ENCODE measurements around the gene CNNM1. TPM values are rescaled to one million over a fixed set of nuclear protein-coding genes. Genes with fewer than 3 reads are reported as not detected.

Gene CNNM1
- total RNA-seq, 1 donor from 2014 or later, result not detected

- Mint-ChIP-seq H3K36me3 (ENCODE audit: low read depth) (no peaks in the 10 kb centered on the region), H3K4me1 (no peaks in the 10 kb centered on the region), H3K27ac (no peak overlapping the region), H3K27me3 (peaks cover 7% of the 10 kb centered on the region), H3K4me3 (no peak overlapping the region), H3K9me3 (peaks cover 13% of the 10 kb centered on the region)
- CTCF ChIA-PET, result no interaction called here
- ATAC-seq (ENCODE audit: low read depth), result no peak
- DNase-seq, result no peak
- TF ChIP-seq CTCF (IDR thresholded peaks at IDR 0.05), result no peak
- POLR2A ChIA-PET, result no interaction called here
- intact Hi-C loops (cut with micrococcal nuclease), result no loop called here
Measured at GRCh38 chr10:99312501-99312900, 16.7 kb upstream of the CNNM1 start.

GRCh38 chr10:99315853-99316252 is 13.3 kb upstream of the CNNM1 start:
- no peak for DNase-seq
- no peak for ATAC-seq (ENCODE audit: low read depth)
- Mint-ChIP-seq H3K27me3 (peaks cover 13% of the 10 kb centered on the region), H3K36me3 (ENCODE audit: low read depth) (no peaks in the 10 kb centered on the region), H3K9me3 (no peaks in the 10 kb centered on the region), H3K4me3 (no peak overlapping the region), H3K4me1 (no peaks in the 10 kb centered on the region), H3K27ac (no peak overlapping the region)
- ChIA-PET POLR2A (no interaction called here), CTCF (no interaction called here)
- TF ChIP-seq CTCF (IDR thresholded peaks at IDR 0.05), result no peak
- intact Hi-C loops (cut with micrococcal nuclease), result no loop called here

GRCh38 chr10:99316374-99316773 is 12.8 kb upstream of the CNNM1 start:
- ChIA-PET CTCF (no interaction called here), POLR2A (no interaction called here)
- Mint-ChIP-seq H3K27ac (no peak overlapping the region), H3K27me3 (peaks cover 16% of the 10 kb centered on the region), H3K36me3 (ENCODE audit: low read depth) (no peaks in the 10 kb centered on the region), H3K4me1 (no peaks in the 10 kb centered on the region), H3K4me3 (no peak overlapping the region), H3K9me3 (no peaks in the 10 kb centered on the region)
- no peak for DNase-seq
- intact Hi-C loops (cut with micrococcal nuclease), result no loop called here
- no peak for TF ChIP-seq CTCF (IDR thresholded peaks at IDR 0.05)
- no peak for ATAC-seq (ENCODE audit: low read depth)

GRCh38 chr10:99318048-99318447 is 11.1 kb upstream of the CNNM1 start:
- H3K4me3 Mint-ChIP-seq, result no peak overlapping the region
- DNase-seq (no peak), ATAC-seq (ENCODE audit: low read depth) (no peak)
- H3K27me3 Mint-ChIP-seq, result peaks cover 27% of the 10 kb centered on the region
- POLR2A ChIA-PET, result no interaction called here
- no peak for TF ChIP-seq CTCF (IDR thresholded peaks at IDR 0.05)
- H3K4me1 Mint-ChIP-seq, result no peaks in the 10 kb centered on the region
- no peaks in the 10 kb centered on the region for H3K36me3 Mint-ChIP-seq (ENCODE audit: low read depth)
- CTCF ChIA-PET, result no interaction called here
- no peaks in the 10 kb centered on the region for H3K9me3 Mint-ChIP-seq
- no peak overlapping the region for H3K27ac Mint-ChIP-seq
- intact Hi-C loops (cut with micrococcal nuclease), result no loop called here

GRCh38 chr10:99318475-99318874 is 10.7 kb upstream of the CNNM1 start:
- POLR2A ChIA-PET, result no interaction called here
- H3K27ac Mint-ChIP-seq, result no peak overlapping the region
- no peak overlapping the region for H3K4me3 Mint-ChIP-seq

More at GRCh38 chr10:99318475-99318874, 10.7 kb upstream of the CNNM1 start:
- no peak for TF ChIP-seq CTCF (IDR thresholded peaks at IDR 0.05)
- Mint-ChIP-seq H3K27me3 (peaks cover 29% of the 10 kb centered on the region), H3K4me1 (no peaks in the 10 kb centered on the region), H3K36me3 (ENCODE audit: low read depth) (no peaks in the 10 kb centered on the region), H3K9me3 (no peaks in the 10 kb centered on the region)
- CTCF ChIA-PET, result no interaction called here
- intact Hi-C loops (cut with micrococcal nuclease), result no loop called here
- DNase-seq, result no peak
- ATAC-seq (ENCODE audit: low read depth), result no peak
